IMR-90 (cell line): Measurements from ENCODE around the gene DEAF1. TPM values are rescaled to one million over a fixed set of nuclear protein-coding genes. Genes with fewer than 3 reads are reported as not detected.

Source experiments
- ATAC-seq: fragments of 200-7000 bp; cut with Tn5 transposase; 2 replicates; pipeline ENCODE4 v1.9.1; 2020; ENCODE audit warnings: low read depth, mild to moderate bottlenecking, moderate library complexity
- BruUV-seq: library from RNA; stranded (reverse); fragments of 400-500 nt; replicated peaks from 2 replicates; lab custom pipeline; 2021; lab: Mats Ljungman, UMichigan
- CTCF ChIA-PET: fragments of 300-600 bp; formaldehyde crosslinking; extraction: SDS; loops from one replicate; lab custom pipeline; 2021; ENCODE audit warnings: antibody characterized with exemption; lab: Yijun Ruan, JAX
- POLR2A ChIA-PET: fragments of 300-600 bp; sonication (Branson Sonifier 250); formaldehyde crosslinking; loops from one replicate; lab custom pipeline; 2022; ENCODE audit warnings: antibody characterized with exemption; ENCODE audit not compliant: unreplicated experiment; lab: Charles Lee
- DNase-seq: peaks from one replicate; pipeline ENCODE4 v3.0.0; 2013
- H2AFZ ChIP-seq: replicated peaks from 2 replicates; pipeline ENCODE3; 2013; ENCODE audit warnings: low read length, mild to moderate bottlenecking; ENCODE audit not compliant: poor library complexity
- H2AK5ac ChIP-seq: 2 replicates; pipeline ENCODE4 v1.6.1; 2013; ENCODE audit warnings: low read depth, low read length, inconsistent platforms
- H2AK9ac ChIP-seq: replicated peaks from 2 replicates; pipeline ENCODE3; 2013; ENCODE audit warnings: mild to moderate bottlenecking, low read depth, low read length, moderate library complexity; ENCODE audit not compliant: poor library complexity
- H2BK120ac ChIP-seq: 2 replicates; pipeline ENCODE4 v1.6.1; 2013; ENCODE audit warnings: low read depth, low read length, inconsistent platforms
- H2BK15ac ChIP-seq: 3 replicates; pipeline ENCODE4 v1.6.1; 2013; ENCODE audit warnings: low read depth, low read length, inconsistent platforms
- H2BK20ac ChIP-seq: 2 replicates; pipeline ENCODE4 v1.6.1; 2013; ENCODE audit warnings: low read depth, mild to moderate bottlenecking, inconsistent platforms, low read length, moderate library complexity
- H2BK5ac ChIP-seq: 2 replicates; pipeline ENCODE4 v1.6.1; 2013; ENCODE audit warnings: mild to moderate bottlenecking, low read depth, low read length, inconsistent platforms; ENCODE audit not compliant: poor library complexity, severe bottlenecking
- H3K14ac ChIP-seq: replicated peaks from 2 replicates; pipeline ENCODE4 v1.6.1; 2013; ENCODE audit warnings: low read depth, low read length, inconsistent platforms
- H3K18ac ChIP-seq: 2 replicates; pipeline ENCODE4 v1.6.1; 2013; ENCODE audit warnings: low read depth, low read length, control low read depth
- H3K23ac ChIP-seq: 2 replicates; pipeline ENCODE4 v1.6.1; 2013; ENCODE audit warnings: low read depth, low read length, inconsistent platforms
- H3K27ac ChIP-seq: 2 replicates; pipeline ENCODE4 v1.5.1; 2013; ENCODE audit warnings: mild to moderate bottlenecking, control low read depth, low read length; ENCODE audit not compliant: insufficient read depth
- H3K27me3 ChIP-seq: 2 replicates; pipeline ENCODE4 v1.6.1; 2013; ENCODE audit warnings: low read length; ENCODE audit not compliant: control insufficient read depth, insufficient read depth
- H3K36me3 ChIP-seq: 2 replicates; pipeline ENCODE4 v1.6.1; 2013; ENCODE audit warnings: low read length, mixed read lengths; ENCODE audit not compliant: control insufficient read depth, insufficient read depth
- H3K4ac ChIP-seq: 2 replicates; pipeline ENCODE4 v1.6.1; 2013; ENCODE audit warnings: low read depth, low read length, inconsistent platforms
- H3K4me1 ChIP-seq: 2 replicates; pipeline ENCODE4 v1.6.1; 2013; ENCODE audit warnings: low read length, mixed read lengths; ENCODE audit not compliant: control insufficient read depth, insufficient read depth
- H3K4me2 ChIP-seq: 2 replicates; pipeline ENCODE4 v1.6.1; 2013; ENCODE audit warnings: low read depth, mild to moderate bottlenecking, control low read depth, low read length, moderate library complexity
- H3K4me3 ChIP-seq: 2 replicates; pipeline ENCODE4 v1.5.1; 2013; ENCODE audit warnings: low read depth, mild to moderate bottlenecking, control low read depth, low read length, moderate library complexity; ENCODE audit not compliant: insufficient read depth
- H3K56ac ChIP-seq: 2 replicates; pipeline ENCODE4 v1.6.1; 2013; ENCODE audit warnings: low read length, inconsistent platforms; ENCODE audit not compliant: insufficient read depth; ENCODE audit errors: extremely low read depth
- H3K79me1 ChIP-seq, 2 experiments: 2 replicates each; pipeline ENCODE4 v1.6.1; 2013; ENCODE audit warnings: low read length in 2 of 2, inconsistent platforms in 1 of 2, low read depth in 1 of 2
- H3K9ac ChIP-seq: 2 replicates; pipeline ENCODE4 v1.6.1; 2013; ENCODE audit warnings: low read depth, low read length, control low read depth
- H3K9me1 ChIP-seq: 2 replicates; pipeline ENCODE4 v1.6.1; 2013; ENCODE audit warnings: low read length, inconsistent platforms; ENCODE audit not compliant: insufficient read depth
- H3K9me3 ChIP-seq: 2 replicates; pipeline ENCODE4 v1.6.1; 2013; ENCODE audit warnings: low read length; ENCODE audit not compliant: control insufficient read depth, insufficient read depth
- H4K20me1 ChIP-seq: 2 replicates; pipeline ENCODE4 v1.6.1; 2013; ENCODE audit warnings: low read length, inconsistent platforms; ENCODE audit not compliant: insufficient read depth
- H4K5ac ChIP-seq: 2 replicates; pipeline ENCODE4 v1.6.1; 2013; ENCODE audit warnings: mild to moderate bottlenecking, low read depth, low read length, control low read depth
- H4K8ac ChIP-seq, 2 experiments: 2 replicates each; pipeline ENCODE4 v1.6.1; 2013; ENCODE audit warnings: low read depth in 2 of 2, low read length in 2 of 2, control low read depth in 1 of 2, inconsistent platforms in 1 of 2
- H4K91ac ChIP-seq: 2 replicates; pipeline ENCODE4 v1.6.1; 2013; ENCODE audit warnings: low read depth, low read length, inconsistent platforms; ENCODE audit not compliant: insufficient read depth
- BHLHE40 ChIP-seq: fragments of 150-350 bp; IDR thresholded peaks from 2 replicates; pipeline ENCODE4 v1.6.1; 2016; ENCODE audit warnings: mild to moderate bottlenecking, low read depth, low read length
- CHD1 ChIP-seq: IDR thresholded peaks from 2 replicates; pipeline ENCODE4 v1.6.1; 2012; ENCODE audit warnings: low read depth, low read length, improper control_type of control experiment
- FOS ChIP-seq: fragments of 150-350 bp; IDR thresholded peaks from 2 replicates; pipeline ENCODE4 v1.6.1; 2016; ENCODE audit warnings: low read depth, low read length
- MAFK ChIP-seq: IDR thresholded peaks from 2 replicates; pipeline ENCODE4 v1.6.1; 2012; ENCODE audit warnings: low read depth, low read length, improper control_type of control experiment
- MAZ ChIP-seq: IDR thresholded peaks from 2 replicates; pipeline ENCODE4 v1.6.1; 2012; ENCODE audit warnings: low read depth, mild to moderate bottlenecking, low read length, improper control_type of control experiment, moderate library complexity, borderline replicate concordance
- NFE2L2 ChIP-seq: fragments of 150-350 bp; IDR thresholded peaks from 2 replicates; pipeline ENCODE4 v1.6.1; 2016; ENCODE audit warnings: low read depth, mild to moderate bottlenecking, low read length
- POLR2A ChIP-seq: IDR thresholded peaks from 2 replicates; pipeline ENCODE4 v1.6.1; 2012; ENCODE audit warnings: mild to moderate bottlenecking, low read depth, low read length
- RAD21 ChIP-seq: IDR thresholded peaks from 2 replicates; pipeline ENCODE4 v1.6.1; 2012; ENCODE audit warnings: low read length, improper control_type of control experiment
- RCOR1 ChIP-seq: IDR thresholded peaks from 2 replicates; pipeline ENCODE4 v1.6.1; 2012; ENCODE audit warnings: mild to moderate bottlenecking, low read length, improper control_type of control experiment; ENCODE audit not compliant: insufficient replicate concordance
- RFX5 ChIP-seq: IDR thresholded peaks from 2 replicates; pipeline ENCODE4 v1.8.0; 2012; ENCODE audit warnings: low read depth, mild to moderate bottlenecking, low read length, moderate library complexity
- SMC3 ChIP-seq: fragments of 150-350 bp; IDR thresholded peaks from 2 replicates; pipeline ENCODE4 v1.6.1; 2016; ENCODE audit warnings: low read depth, mild to moderate bottlenecking, antibody characterized with exemption, low read length, moderate library complexity
- WGBS, 2 experiments: methylation state at CpG; one replicate each; pipeline versions ENCODE4 v1.1.5 to v1.1.7; 2013; ENCODE audit warnings: missing lambda C conversion rate in 2 of 2; ENCODE audit not compliant: insufficient read length in 1 of 2; ENCODE audit errors: extremely low coverage in 2 of 2; 5-methylcytosine and 5-hydroxymethylcytosine counted together
- dilution Hi-C: fragments of 300-500 bp; cut with HindIII; formaldehyde crosslinking; loops from one replicate; pipeline ENCODE4 v1.14.3; 2018; ENCODE audit warnings: low sequenced_read_pairs; ENCODE audit not compliant: unreplicated experiment
- in situ Hi-C: fragments of 300-500 bp; cut with MboI; formaldehyde crosslinking; loops from 3 replicates; pipeline ENCODE4 v1.14.3; 2019; ENCODE audit warnings: low sequenced_read_pairs, inconsistent platforms, mixed read lengths
- intact Hi-C: fragments of 100-400 bp; cut with micrococcal nuclease; formaldehyde crosslinking; loops from 2 replicates; pipeline ENCODE4 v1.10.0; 2022
- polyA plus RNA-seq, 3 experiments: library from polyadenylated mRNA; depleted of rRNA; stranded (reverse); fragments of >200 nt; gene quantifications; 2 replicates each; pipeline ENCODE4 v1.2.3, GENCODE V29; 2012; ENCODE audit warnings: low replicate concordance in 1 of 3
- total RNA-seq: library from RNA; depleted of rRNA; stranded (reverse); fragments of >200 nt; gene quantifications from 2 replicates; pipeline ENCODE4 v1.2.3, GENCODE V29; 2012
- TF ChIP-seq, protein P1 (sequence below): fragments of 150-350 bp; IDR thresholded peaks from 2 replicates; pipeline ENCODE4 v1.6.1; 2017; ENCODE audit warnings: mild to moderate bottlenecking, antibody characterized with exemption, low read length, low read depth
- TF ChIP-seq, protein P2 (sequence below): fragments of 150-350 bp; IDR thresholded peaks from 2 replicates; pipeline ENCODE4 v1.6.1; 2016; ENCODE audit warnings: low read depth, mild to moderate bottlenecking, low read length, moderate library complexity, borderline replicate concordance
- TF ChIP-seq, protein P3 (sequence below): conservative IDR thresholded peaks from 2 replicates; pipeline ENCODE4 v1.5.1; 2012; ENCODE audit warnings: mild to moderate bottlenecking, low read depth, low read length, improper control_type of control experiment

DEAF1 gene
- total and polyA plus RNA-seq, 2 of the 4 experiments (the other 2 are of a cell fraction) = 22.9 to 31.6 TPM

DNA sequence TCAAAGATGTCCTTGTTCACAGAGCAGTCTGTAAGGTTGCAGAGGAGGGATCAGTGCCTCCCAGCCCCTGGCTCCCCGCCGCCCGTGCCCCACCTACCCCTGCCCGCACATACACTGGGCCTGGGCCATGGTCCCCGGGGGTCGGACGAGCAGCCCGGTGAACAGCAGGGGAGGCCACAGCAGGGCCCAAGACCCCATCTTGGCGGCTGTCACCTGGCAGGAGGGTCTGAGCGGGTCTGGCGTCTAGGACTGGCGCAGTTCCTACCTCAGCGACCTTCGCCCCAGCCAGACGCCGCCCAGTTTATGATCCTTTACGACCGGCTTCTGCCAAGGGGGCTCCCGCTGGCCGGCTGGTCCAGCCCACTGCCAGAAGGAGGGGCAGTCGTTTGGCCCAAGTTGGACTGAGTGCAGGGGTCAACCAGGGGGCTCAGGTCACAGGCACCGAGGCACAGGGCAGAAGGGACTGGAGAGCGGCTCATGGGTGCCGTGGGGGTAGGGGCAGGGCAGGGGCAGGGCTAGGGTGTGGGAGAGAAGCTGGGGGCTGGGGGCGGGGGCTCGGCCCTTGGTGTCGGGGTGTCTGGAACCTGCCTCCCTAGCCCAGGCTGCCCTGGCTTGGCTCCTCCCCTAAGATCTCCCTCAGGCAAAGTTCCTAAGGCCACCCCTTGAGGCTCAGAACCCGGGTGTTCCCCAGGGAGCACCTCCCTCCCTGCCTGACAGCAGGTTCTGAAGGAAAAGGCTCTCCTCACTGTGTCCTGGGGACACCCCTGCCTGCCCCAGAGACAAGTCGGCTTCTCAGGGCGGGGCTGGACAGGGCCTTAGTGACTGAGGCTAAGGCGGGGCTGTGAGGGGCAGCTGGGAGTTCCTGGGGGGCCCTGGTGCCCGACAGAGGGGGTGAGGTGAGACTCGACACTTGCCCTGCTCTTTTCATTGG lies 70.1 kb downstream of the DEAF1 start, which contains the start of gene CDHR5:
Gene CDHR5, minus strand, starts transcription at position 251 of the 931 bp plus-strand sequence. Its CDS starts 53 bp downstream, at position 198.
- DNase-seq (no peak), ATAC-seq (no peak)
- POLR2A ChIA-PET = no interaction called here
- Histone ChIP-seq H3K4ac (no peak within 1 kb of the TSS), H3K27ac (no peak within 1 kb of the TSS), H3K14ac (no peak within 1 kb of the TSS), H3K36me3 (peaks cover 2% of the 10 kb centered on the region; the same call in 1 of the 2 replicates), H2BK5ac (no peak within 1 kb of the TSS), H3K4me1 (peaks cover 4% of the 10 kb centered on the region; the same call in 1 of the 2 replicates), H4K91ac (no peak within 1 kb of the TSS), H3K4me2 (no peak within 1 kb of the TSS), H2AK5ac (no peak within 1 kb of the TSS), H2BK15ac (no peak within 1 kb of the TSS), H2BK20ac (no peak within 1 kb of the TSS), H3K18ac (no peak within 1 kb of the TSS), H4K5ac (no peak within 1 kb of the TSS), H3K9me3 (no peaks in the 10 kb centered on the region), H2BK120ac (no peak within 1 kb of the TSS), H2AK9ac (no peak within 1 kb of the TSS), H2AFZ (no peak within 1 kb of the TSS), H3K27me3 (peaks cover 2% of the 10 kb centered on the region; the same call in 1 of the 2 replicates), H4K8ac (no peak within 1 kb of the TSS), H3K9ac (no peak within 1 kb of the TSS), H4K20me1 (peaks cover 6% of the 10 kb centered on the region), H3K23ac (no peak within 1 kb of the TSS), H3K9me1 (peaks cover 8% of the 10 kb centered on the region; the same call in 1 of the 2 replicates), H3K56ac (no peak within 1 kb of the TSS), H3K79me1 (no peaks in the 10 kb centered on the region), H3K4me3 (no peak within 1 kb of the TSS)
- CTCF ChIA-PET = no interaction called here
- dilution Hi-C loops (no loop called here), intact Hi-C loops (no loop called here), in situ Hi-C loops (no loop called here)
- no TSS peak for BruUV-seq
- 92% methylated on average over 13 of the region's 33 CpGs; no CpG with 5 or more reads in 1 of the 2 experiments for WGBS, 2 experiments
- TF ChIP-seq CHD1 = no peak
- no peak for TF ChIP-seq BHLHE40
- TF ChIP-seq, protein P1, sequence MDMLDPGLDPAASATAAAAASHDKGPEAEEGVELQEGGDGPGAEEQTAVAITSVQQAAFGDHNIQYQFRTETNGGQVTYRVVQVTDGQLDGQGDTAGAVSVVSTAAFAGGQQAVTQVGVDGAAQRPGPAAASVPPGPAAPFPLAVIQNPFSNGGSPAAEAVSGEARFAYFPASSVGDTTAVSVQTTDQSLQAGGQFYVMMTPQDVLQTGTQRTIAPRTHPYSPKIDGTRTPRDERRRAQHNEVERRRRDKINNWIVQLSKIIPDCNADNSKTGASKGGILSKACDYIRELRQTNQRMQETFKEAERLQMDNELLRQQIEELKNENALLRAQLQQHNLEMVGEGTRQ = no peak
- TF ChIP-seq, protein P2, sequence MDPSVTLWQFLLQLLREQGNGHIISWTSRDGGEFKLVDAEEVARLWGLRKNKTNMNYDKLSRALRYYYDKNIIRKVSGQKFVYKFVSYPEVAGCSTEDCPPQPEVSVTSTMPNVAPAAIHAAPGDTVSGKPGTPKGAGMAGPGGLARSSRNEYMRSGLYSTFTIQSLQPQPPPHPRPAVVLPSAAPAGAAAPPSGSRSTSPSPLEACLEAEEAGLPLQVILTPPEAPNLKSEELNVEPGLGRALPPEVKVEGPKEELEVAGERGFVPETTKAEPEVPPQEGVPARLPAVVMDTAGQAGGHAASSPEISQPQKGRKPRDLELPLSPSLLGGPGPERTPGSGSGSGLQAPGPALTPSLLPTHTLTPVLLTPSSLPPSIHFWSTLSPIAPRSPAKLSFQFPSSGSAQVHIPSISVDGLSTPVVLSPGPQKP = no peak
- no peak for TF ChIP-seq SMC3
- TF ChIP-seq MAZ = no peak
- no peak for TF ChIP-seq RCOR1
- TF ChIP-seq MAFK = no peak
- no peak for TF ChIP-seq RFX5
- TF ChIP-seq, protein P3, sequence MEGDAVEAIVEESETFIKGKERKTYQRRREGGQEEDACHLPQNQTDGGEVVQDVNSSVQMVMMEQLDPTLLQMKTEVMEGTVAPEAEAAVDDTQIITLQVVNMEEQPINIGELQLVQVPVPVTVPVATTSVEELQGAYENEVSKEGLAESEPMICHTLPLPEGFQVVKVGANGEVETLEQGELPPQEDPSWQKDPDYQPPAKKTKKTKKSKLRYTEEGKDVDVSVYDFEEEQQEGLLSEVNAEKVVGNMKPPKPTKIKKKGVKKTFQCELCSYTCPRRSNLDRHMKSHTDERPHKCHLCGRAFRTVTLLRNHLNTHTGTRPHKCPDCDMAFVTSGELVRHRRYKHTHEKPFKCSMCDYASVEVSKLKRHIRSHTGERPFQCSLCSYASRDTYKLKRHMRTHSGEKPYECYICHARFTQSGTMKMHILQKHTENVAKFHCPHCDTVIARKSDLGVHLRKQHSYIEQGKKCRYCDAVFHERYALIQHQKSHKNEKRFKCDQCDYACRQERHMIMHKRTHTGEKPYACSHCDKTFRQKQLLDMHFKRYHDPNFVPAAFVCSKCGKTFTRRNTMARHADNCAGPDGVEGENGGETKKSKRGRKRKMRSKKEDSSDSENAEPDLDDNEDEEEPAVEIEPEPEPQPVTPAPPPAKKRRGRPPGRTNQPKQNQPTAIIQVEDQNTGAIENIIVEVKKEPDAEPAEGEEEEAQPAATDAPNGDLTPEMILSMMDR = no peak
- no peak for TF ChIP-seq FOS
- no peak for TF ChIP-seq RAD21
- TF ChIP-seq NFE2L2 = no peak
- no peak for TF ChIP-seq POLR2A
